HepG2 (cell line): ENCODE data around the gene THAP5. TPM values are rescaled to one million over a fixed set of nuclear protein-coding genes. Genes with fewer than 3 reads are reported as not detected.
A peak's percentile ranks its signal among the peaks of the same experiment; 100 is the strongest.

Experiments
- CEBPB ChIP-seq: IDR thresholded peaks from 2 replicates; pipeline ENCODE4 v1.6.1; 2011; ENCODE audit warnings: low read depth, low read length, improper control_type of control experiment, borderline replicate concordance
- MEIS1 ChIP-seq: sonication (generic); formaldehyde crosslinking; IDR thresholded peaks from 2 replicates; pipeline ENCODE4 v1.9.0; 2021; ENCODE audit warnings: mild to moderate bottlenecking, missing genetic modification reagents, moderate library complexity, borderline replicate concordance
- POGZ ChIP-seq: sonication (generic); formaldehyde crosslinking; IDR thresholded peaks from 2 replicates; pipeline ENCODE4 v1.4.0; 2020; ENCODE audit warnings: mild to moderate bottlenecking, missing genetic modification reagents
- SRSF4 ChIP-seq: fragments of 200-400 bp; formaldehyde crosslinking; IDR thresholded peaks from one replicate; pipeline ENCODE4 v1.6.1; 2018; ENCODE audit warnings: mild to moderate bottlenecking, low read depth, low read length, moderate library complexity; ENCODE audit not compliant: poor library complexity, severe bottlenecking
- THYN1 ChIP-seq: sonication (generic); formaldehyde crosslinking; IDR thresholded peaks from 2 replicates; pipeline ENCODE4 v1.8.1; 2023; ENCODE audit warnings: low read depth, mild to moderate bottlenecking, moderate library complexity, missing genetic modification reagents, borderline replicate concordance
- TP53 ChIP-seq: sonication (generic); formaldehyde crosslinking; conservative IDR thresholded peaks from 2 replicates; pipeline ENCODE4 v1.4.0; 2020; ENCODE audit warnings: missing genetic modification reagents
- ZNF317 ChIP-seq: sonication (generic); formaldehyde crosslinking; IDR thresholded peaks from 2 replicates; pipeline ENCODE4 v1.5.0; 2020; ENCODE audit warnings: mild to moderate bottlenecking, missing genetic modification reagents
- ZNF781 ChIP-seq: sonication (generic); formaldehyde crosslinking; IDR thresholded peaks from 2 replicates; pipeline ENCODE4 v1.5.1; 2020; ENCODE audit warnings: borderline replicate concordance, mild to moderate bottlenecking, missing genetic modification reagents; ENCODE audit errors: not compliant biosample characterization
- polyA plus RNA-seq, 8 experiments: library from polyadenylated mRNA; depleted of rRNA in 3 of 8; stranded (reverse) in 7 of 8; unstranded in 1 of 8; fragments of >200 nt; fragmentation: Illumina TruSeq in 4 of 8; extraction: Trizol in 4 of 8; gene quantifications; 2 replicates each; pipeline versions ENCODE4 v1.2.1 to v1.2.3, GENCODE V29; 2011 to 2016; ENCODE audit warnings: low read depth in 4 of 8, missing spikeins in 1 of 8, mixed read lengths in 1 of 8; ENCODE audit not compliant: insufficient read depth in 1 of 8
- total RNA-seq, 5 experiments: library from RNA; depleted of rRNA; stranded (reverse); fragments of >200 nt; fragmentation: Illumina TruSeq; extraction: Trizol; gene quantifications; 2 replicates each; pipeline ENCODE4 v1.2.3, GENCODE V29; 2016; ENCODE audit warnings: low read depth in 1 of 5
- TF ChIP-seq, protein P1 (sequence below): sonication (generic); formaldehyde crosslinking; IDR thresholded peaks from 2 replicates; pipeline ENCODE4 v1.4.0; 2020; ENCODE audit warnings: missing genetic modification reagents, borderline replicate concordance
- TF ChIP-seq, protein P2 (sequence below): sonication (generic); formaldehyde crosslinking; IDR thresholded peaks from 2 replicates; pipeline ENCODE4 v1.4.0; 2020; ENCODE audit warnings: mild to moderate bottlenecking, missing genetic modification reagents
- TF ChIP-seq, protein P3 (sequence below), 2 experiments: sonication (generic) in 1 of 2; formaldehyde crosslinking in 1 of 2; IDR thresholded peaks; 2 replicates each; pipeline versions ENCODE4 v1.4.0 to v1.6.1; 2016 to 2020; ENCODE audit warnings: borderline replicate concordance in 1 of 2, low read depth in 1 of 2, mild to moderate bottlenecking in 1 of 2, missing genetic modification reagents in 1 of 2
- TF ChIP-seq, protein P4 (sequence below): sonication (generic); formaldehyde crosslinking; IDR thresholded peaks from 2 replicates; pipeline ENCODE4 v1.5.1; 2020; ENCODE audit warnings: mild to moderate bottlenecking, missing genetic modification reagents

The THAP5 gene
- total and polyA plus RNA-seq, 2 of the 13 experiments (the other 11 are each of a cell fraction or from before 2014, with no cell fraction given): 3.6 to 11.8 TPM

DNA sequence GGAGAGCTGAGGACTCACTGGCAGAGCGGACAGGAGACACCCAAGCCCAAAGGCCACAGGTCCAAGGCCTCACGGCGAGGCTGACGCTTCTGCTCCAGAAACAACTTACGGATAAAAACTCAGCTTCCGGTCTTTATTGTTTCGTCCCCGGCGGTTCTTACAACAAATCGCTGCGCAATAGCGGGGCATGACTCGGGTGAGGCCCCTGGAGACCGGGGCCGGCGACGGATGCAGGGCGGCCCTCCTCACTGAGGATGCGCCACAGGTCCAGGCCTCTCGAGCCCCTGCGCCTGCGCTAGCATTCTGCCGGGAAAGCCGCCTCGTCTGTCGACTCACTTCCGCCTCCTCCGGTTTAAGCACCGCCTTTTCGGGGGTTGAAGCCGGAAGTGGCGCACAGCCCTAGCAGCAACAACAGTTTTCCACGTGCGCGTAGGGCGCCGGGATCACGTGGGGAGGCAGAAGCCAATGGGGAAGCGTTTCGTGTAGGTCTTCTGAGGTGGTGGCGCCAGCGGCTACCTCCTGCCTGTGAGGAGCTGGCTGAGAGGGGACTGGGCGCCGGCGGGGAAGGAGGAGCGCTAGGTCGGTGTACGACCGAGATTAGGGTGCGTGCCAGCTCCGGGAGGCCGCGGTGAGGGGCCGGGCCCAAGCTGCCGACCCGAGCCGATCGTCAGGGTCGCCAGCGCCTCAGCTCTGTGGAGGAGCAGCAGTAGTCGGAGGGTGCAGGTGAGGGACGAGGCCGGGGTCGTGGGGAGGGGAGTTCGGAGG, at the start of gene THAP5, which contains the start of gene DNAJB9 (continued):
- TF ChIP-seq, protein P1, sequence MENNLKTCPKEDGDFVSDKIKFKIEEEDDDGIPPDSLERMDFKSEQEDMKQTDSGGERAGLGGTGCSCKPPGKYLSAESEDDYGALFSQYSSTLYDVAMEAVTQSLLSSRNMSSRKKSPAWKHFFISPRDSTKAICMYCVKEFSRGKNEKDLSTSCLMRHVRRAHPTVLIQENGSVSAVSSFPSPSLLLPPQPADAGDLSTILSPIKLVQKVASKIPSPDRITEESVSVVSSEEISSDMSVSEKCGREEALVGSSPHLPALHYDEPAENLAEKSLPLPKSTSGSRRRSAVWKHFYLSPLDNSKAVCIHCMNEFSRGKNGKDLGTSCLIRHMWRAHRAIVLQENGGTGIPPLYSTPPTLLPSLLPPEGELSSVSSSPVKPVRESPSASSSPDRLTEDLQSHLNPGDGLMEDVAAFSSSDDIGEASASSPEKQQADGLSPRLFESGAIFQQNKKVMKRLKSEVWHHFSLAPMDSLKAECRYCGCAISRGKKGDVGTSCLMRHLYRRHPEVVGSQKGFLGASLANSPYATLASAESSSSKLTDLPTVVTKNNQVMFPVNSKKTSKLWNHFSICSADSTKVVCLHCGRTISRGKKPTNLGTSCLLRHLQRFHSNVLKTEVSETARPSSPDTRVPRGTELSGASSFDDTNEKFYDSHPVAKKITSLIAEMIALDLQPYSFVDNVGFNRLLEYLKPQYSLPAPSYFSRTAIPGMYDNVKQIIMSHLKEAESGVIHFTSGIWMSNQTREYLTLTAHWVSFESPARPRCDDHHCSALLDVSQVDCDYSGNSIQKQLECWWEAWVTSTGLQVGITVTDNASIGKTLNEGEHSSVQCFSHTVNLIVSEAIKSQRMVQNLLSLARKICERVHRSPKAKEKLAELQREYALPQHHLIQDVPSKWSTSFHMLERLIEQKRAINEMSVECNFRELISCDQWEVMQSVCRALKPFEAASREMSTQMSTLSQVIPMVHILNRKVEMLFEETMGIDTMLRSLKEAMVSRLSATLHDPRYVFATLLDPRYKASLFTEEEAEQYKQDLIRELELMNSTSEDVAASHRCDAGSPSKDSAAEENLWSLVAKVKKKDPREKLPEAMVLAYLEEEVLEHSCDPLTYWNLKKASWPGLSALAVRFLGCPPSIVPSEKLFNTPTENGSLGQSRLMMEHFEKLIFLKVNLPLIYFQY (CRISPR knock-in tag): peak; percentile 44; the same call in 1 of the 2 replicates
- TF ChIP-seq, protein P2, sequence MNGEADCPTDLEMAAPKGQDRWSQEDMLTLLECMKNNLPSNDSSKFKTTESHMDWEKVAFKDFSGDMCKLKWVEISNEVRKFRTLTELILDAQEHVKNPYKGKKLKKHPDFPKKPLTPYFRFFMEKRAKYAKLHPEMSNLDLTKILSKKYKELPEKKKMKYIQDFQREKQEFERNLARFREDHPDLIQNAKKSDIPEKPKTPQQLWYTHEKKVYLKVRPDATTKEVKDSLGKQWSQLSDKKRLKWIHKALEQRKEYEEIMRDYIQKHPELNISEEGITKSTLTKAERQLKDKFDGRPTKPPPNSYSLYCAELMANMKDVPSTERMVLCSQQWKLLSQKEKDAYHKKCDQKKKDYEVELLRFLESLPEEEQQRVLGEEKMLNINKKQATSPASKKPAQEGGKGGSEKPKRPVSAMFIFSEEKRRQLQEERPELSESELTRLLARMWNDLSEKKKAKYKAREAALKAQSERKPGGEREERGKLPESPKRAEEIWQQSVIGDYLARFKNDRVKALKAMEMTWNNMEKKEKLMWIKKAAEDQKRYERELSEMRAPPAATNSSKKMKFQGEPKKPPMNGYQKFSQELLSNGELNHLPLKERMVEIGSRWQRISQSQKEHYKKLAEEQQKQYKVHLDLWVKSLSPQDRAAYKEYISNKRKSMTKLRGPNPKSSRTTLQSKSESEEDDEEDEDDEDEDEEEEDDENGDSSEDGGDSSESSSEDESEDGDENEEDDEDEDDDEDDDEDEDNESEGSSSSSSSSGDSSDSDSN: peak; percentile 98
- TF ChIP-seq CEBPB: peak; percentile 56; the same call in 1 of the 2 replicates
- TF ChIP-seq POGZ (CRISPR knock-in tag): peak; percentile 92
- TF ChIP-seq ZNF781 (CRISPR knock-in tag): peak; percentile 2
- no peak for TF ChIP-seq SRSF4
- no peak for TF ChIP-seq THYN1 (CRISPR knock-in tag)
- TF ChIP-seq ZNF317 (CRISPR knock-in tag): peak; percentile 61; the same call in 1 of the 2 replicates
- TF ChIP-seq, protein P3, sequence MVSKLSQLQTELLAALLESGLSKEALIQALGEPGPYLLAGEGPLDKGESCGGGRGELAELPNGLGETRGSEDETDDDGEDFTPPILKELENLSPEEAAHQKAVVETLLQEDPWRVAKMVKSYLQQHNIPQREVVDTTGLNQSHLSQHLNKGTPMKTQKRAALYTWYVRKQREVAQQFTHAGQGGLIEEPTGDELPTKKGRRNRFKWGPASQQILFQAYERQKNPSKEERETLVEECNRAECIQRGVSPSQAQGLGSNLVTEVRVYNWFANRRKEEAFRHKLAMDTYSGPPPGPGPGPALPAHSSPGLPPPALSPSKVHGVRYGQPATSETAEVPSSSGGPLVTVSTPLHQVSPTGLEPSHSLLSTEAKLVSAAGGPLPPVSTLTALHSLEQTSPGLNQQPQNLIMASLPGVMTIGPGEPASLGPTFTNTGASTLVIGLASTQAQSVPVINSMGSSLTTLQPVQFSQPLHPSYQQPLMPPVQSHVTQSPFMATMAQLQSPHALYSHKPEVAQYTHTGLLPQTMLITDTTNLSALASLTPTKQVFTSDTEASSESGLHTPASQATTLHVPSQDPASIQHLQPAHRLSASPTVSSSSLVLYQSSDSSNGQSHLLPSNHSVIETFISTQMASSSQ (IDR thresholded peaks at IDR 0.05; ENCODE audit: low read depth): no peak
- TF ChIP-seq, protein P3 (CRISPR knock-in tag; IDR thresholded peaks at IDR 0.05; ENCODE audit: borderline replicate concordance): peak; percentile 74; the same call in 1 of the 2 replicates
- peak; percentile 83 for TF ChIP-seq MEIS1 (CRISPR knock-in tag)
- TF ChIP-seq, protein P4, sequence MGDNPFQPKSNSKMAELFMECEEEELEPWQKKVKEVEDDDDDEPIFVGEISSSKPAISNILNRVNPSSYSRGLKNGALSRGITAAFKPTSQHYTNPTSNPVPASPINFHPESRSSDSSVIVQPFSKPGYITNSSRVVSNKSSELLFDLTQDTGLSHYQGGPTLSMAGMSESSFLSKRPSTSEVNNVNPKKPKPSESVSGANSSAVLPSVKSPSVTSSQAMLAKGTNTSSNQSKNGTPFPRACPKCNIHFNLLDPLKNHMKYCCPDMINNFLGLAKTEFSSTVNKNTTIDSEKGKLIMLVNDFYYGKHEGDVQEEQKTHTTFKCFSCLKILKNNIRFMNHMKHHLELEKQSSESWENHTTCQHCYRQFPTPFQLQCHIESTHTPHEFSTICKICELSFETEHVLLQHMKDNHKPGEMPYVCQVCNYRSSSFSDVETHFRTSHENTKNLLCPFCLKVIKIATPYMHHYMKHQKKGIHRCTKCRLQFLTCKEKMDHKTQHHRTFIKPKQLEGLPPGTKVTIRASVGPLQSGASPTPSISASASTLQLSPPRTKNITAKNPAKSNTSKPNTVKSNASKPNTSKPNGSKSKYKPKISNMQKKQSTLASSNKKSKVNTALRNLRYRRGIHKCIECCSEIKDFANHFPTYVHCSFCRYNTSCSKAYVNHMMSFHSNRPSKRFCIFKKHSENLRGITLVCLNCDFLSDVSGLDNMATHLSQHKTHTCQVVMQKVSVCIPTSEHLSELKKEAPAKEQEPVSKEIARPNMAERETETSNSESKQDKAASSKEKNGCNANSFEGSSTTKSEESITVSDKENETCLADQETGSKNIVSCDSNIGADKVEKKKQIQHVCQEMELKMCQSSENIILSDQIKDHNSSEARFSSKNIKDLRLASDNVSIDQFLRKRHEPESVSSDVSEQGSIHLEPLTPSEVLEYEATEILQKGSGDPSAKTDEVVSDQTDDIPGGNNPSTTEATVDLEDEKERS (CRISPR knock-in tag): peak; percentile 87
- peak; percentile 73; the same call in 1 of the 2 replicates for TF ChIP-seq TP53 (CRISPR knock-in tag)
